Stimulated activated CD8-positive, alpha-beta memory T cell treated with anti-CD3 and anti-CD28 coated beads, Interleukin-15, amount 100 ng/mL, for 48 hours (primary cell): ENCODE measurements around the gene TMEM89.

Experiments used
- DNase-seq, 2 donors: peaks; one replicate each; pipeline ENCODE4 v3.0.0-alpha.2; 2020; ENCODE audit warnings: low read depth in 2 of 2

The TMEM89 gene

GRCh38 chr3:48642605-48643004 lies 21.0 kb upstream of the TMEM89 start:
- no peak for DNase-seq

GRCh38 chr3:48641396-48641795 lies 19.8 kb upstream of the TMEM89 start:
- no peak for DNase-seq

- no peak for DNase-seq
These were observed 18.5 kb upstream of the TMEM89 start for GRCh38 chr3:48639944-48640606.

- DNase-seq, result no peak
These were observed 15.7 kb upstream of the TMEM89 start for GRCh38 chr3:48637305-48637704.

GRCh38 chr3:48636149-48636655 lies 14.6 kb upstream of the TMEM89 start:
- no peak for DNase-seq

- DNase-seq, result peak; percentile 95
These were observed 13.9 kb upstream of the TMEM89 start, which contains the start of gene SLC26A6 for GRCh38 chr3:48635222-48636021. SLC26A6 (minus strand) TSS chr3:48635461; CDS start chr3:48635393, 68 bp downstream.

- peak; percentile 43 to 56 for DNase-seq
These were observed 13.2 kb upstream of the TMEM89 start for GRCh38 chr3:48634661-48635221.

GRCh38 chr3:48633743-48634142 lies 12.2 kb upstream of the TMEM89 start:
- no peak for DNase-seq

GRCh38 chr3:48633256-48633655 lies 11.7 kb upstream of the TMEM89 start:
- no peak for DNase-seq

- no peak for DNase-seq
These were observed 10.2 kb upstream of the TMEM89 start for GRCh38 chr3:48631516-48632448.

- no peak for DNase-seq
These were observed 9.3 kb upstream of the TMEM89 start for GRCh38 chr3:48630833-48631232.

GRCh38 chr3:48630407-48630806 lies 8.8 kb upstream of the TMEM89 start:
- no peak for DNase-seq

- no peak for DNase-seq
These were observed 8.3 kb upstream of the TMEM89 start for GRCh38 chr3:48629894-48630293.

GRCh38 chr3:48628277-48629017 lies 6.9 kb upstream of the TMEM89 start:
- no peak for DNase-seq

- no peak for DNase-seq
These were observed 4.0 kb upstream of the TMEM89 start for GRCh38 chr3:48625600-48625999.

- DNase-seq, result no peak
These were observed 3.2 kb upstream of the TMEM89 start for GRCh38 chr3:48624767-48625166.

- DNase-seq, result no peak
These were observed 2.4 kb upstream of the TMEM89 start for GRCh38 chr3:48623851-48624547.

GRCh38 chr3:48619541-48620524 lies 1.7 kb downstream of the TMEM89 start:
- DNase-seq, result no peak

GRCh38 chr3:48617559-48617958 lies 4.0 kb downstream of the TMEM89 start:
- no peak for DNase-seq
